GM12878 (cell line): Measurements from ENCODE around the gene C1orf232. TPM values are rescaled to one million over a fixed set of nuclear protein-coding genes. Genes with fewer than 3 reads are reported as not detected.
A peak's percentile ranks its signal among the peaks of the same experiment; 100 is the strongest.

ENCODE experiments used
- CEBPB ChIP-seq, 2 experiments: fragments of 150-350 bp in 1 of 2; IDR thresholded peaks; 2 replicates each; pipeline ENCODE4 v1.6.1; 2012 to 2014; ENCODE audit warnings: low read depth in 2 of 2, low read length in 2 of 2, borderline replicate concordance in 1 of 2, inconsistent platforms in 1 of 2
- CREM ChIP-seq: IDR thresholded peaks from 2 replicates; pipeline ENCODE4 v1.6.1; 2014; ENCODE audit warnings: antibody characterized with exemption, low read depth
- E2F8 ChIP-seq: fragments of 450-650 bp; IDR thresholded peaks from 2 replicates; pipeline ENCODE4 v1.6.1; 2018; ENCODE audit warnings: mild to moderate bottlenecking, low read depth, moderate library complexity; ENCODE audit not compliant: partially characterized antibody
- ETV6 ChIP-seq, 2 experiments: fragments of 450-650 bp in 1 of 2; IDR thresholded peaks in 1 of 2; conservative IDR thresholded peaks in 1 of 2; 2 replicates each; pipeline ENCODE4 v1.6.1; 2014; ENCODE audit warnings: antibody characterized with exemption in 1 of 2, borderline replicate concordance in 1 of 2, low read depth in 1 of 2, mild to moderate bottlenecking in 1 of 2, moderate library complexity in 1 of 2
- GATAD2B ChIP-seq: fragments of 450-650 bp; conservative IDR thresholded peaks from 2 replicates; pipeline ENCODE4 v1.6.1; 2017; ENCODE audit warnings: low read depth, mild to moderate bottlenecking, moderate library complexity
- MXI1 ChIP-seq: fragments of 150-350 bp; IDR thresholded peaks from 2 replicates; pipeline ENCODE4 v1.6.1; 2011; ENCODE audit warnings: low read depth, mild to moderate bottlenecking, inconsistent platforms, low read length, improper control_type of control experiment
- NR2C2 ChIP-seq: IDR thresholded peaks from 2 replicates; pipeline ENCODE4 v1.6.1; 2011; ENCODE audit warnings: borderline replicate concordance, low read depth; ENCODE audit not compliant: control insufficient read depth, insufficient read length
- POLR2AphosphoS2 ChIP-seq: IDR thresholded peaks from 2 replicates; pipeline ENCODE4 v1.6.1; 2011; ENCODE audit warnings: low read depth, mild to moderate bottlenecking, low read length, improper control_type of control experiment, moderate library complexity
- POLR2AphosphoS5 ChIP-seq: IDR thresholded peaks from 2 replicates; pipeline ENCODE4 v1.6.1; 2011; ENCODE audit warnings: mild to moderate bottlenecking, low read length, inconsistent platforms
- SMAD5 ChIP-seq: IDR thresholded peaks from 2 replicates; pipeline ENCODE4 v1.6.1; 2016; ENCODE audit warnings: antibody characterized with exemption, low read depth
- SP1 ChIP-seq: IDR thresholded peaks from one replicate; pipeline ENCODE4 v1.6.1; 2011; ENCODE audit warnings: low read depth, low read length
- TCF12 ChIP-seq: IDR thresholded peaks from 2 replicates; pipeline ENCODE4 v1.6.1; 2011; ENCODE audit warnings: low read depth, mild to moderate bottlenecking, low read length
- YY1 ChIP-seq: IDR thresholded peaks from 2 replicates; pipeline ENCODE4 v1.6.1; 2011; ENCODE audit warnings: low read depth, mild to moderate bottlenecking, low read length
- polyA plus RNA-seq, 11 experiments: library from polyadenylated mRNA; depleted of rRNA in 4 of 11; unstranded in 6 of 11; stranded (reverse) in 5 of 11; fragments of >200 nt; fragmentation: Nextera tagmentation in 4 of 11; fragmentation: Illumina TruSeq in 1 of 11; extraction: Ambion mirVana in 4 of 11; extraction: Trizol in 1 of 11; gene quantifications; 1 replicate in 1 of 11; 2 replicates in 10 of 11; pipeline versions ENCODE4 v1.2.1 to v1.2.3, GENCODE V29; 2011 to 2016; ENCODE audit warnings: inconsistent platforms in 2 of 11, missing spikeins in 2 of 11, low read depth in 1 of 11
- total RNA-seq, 4 experiments: library from RNA; depleted of rRNA in 3 of 4; stranded (reverse); fragments of >200 nt in 3 of 4; fragmentation: Illumina TruSeq in 1 of 4; extraction: Trizol in 1 of 4; gene quantifications; 2 replicates each; pipeline versions ENCODE4 v1.2.1 to v1.2.3, GENCODE V29; 2013 to 2021

Gene C1orf232
- total and polyA plus RNA-seq, 10 of the 15 experiments (the other 5 are each of a cell fraction or from before 2014, with no cell fraction given) = not detected

GRCh38 chr1:26189331-26189730 is 20.6 kb upstream of the C1orf232 start (continued):
- TF ChIP-seq E2F8 = no peak
- no peak for TF ChIP-seq MXI1
- no peak for TF ChIP-seq GATAD2B
- no peak for TF ChIP-seq ETV6 (conservative IDR thresholded peaks at IDR 0.05 in 1 of 2, IDR thresholded peaks at IDR 0.05 in 1 of 2; ENCODE audit: borderline replicate concordance in 1 of 2, low read depth in 1 of 2)
- no peak for TF ChIP-seq YY1
- TF ChIP-seq POLR2AphosphoS2 = no peak
- TF ChIP-seq TCF12 = no peak
- no peak for TF ChIP-seq CEBPB (IDR thresholded peaks at IDR 0.05; ENCODE audit: borderline replicate concordance in 1 of 2, low read depth in 2 of 2, low read length in 2 of 2)
- TF ChIP-seq CREM = no peak
- no peak for TF ChIP-seq SMAD5
- no peak for TF ChIP-seq POLR2AphosphoS5
- TF ChIP-seq NR2C2 = peak; percentile 48
- TF ChIP-seq SP1 = no peak
